Activated naive CD4-positive, alpha-beta T cell treated with anti-CD3 and anti-CD28 coated beads for 36 hours (primary cell): Measurements from ENCODE around the gene NBEA. TPM values are rescaled to one million over a fixed set of nuclear protein-coding genes. Genes with fewer than 3 reads are reported as not detected.

Source experiments
- CTCF ChIA-PET: fragments of 350-600 bp; sonication (Branson Sonifier 250); formaldehyde crosslinking; loops from one replicate; lab custom pipeline; 2021; ENCODE audit warnings: antibody characterized with exemption; lab: Charles Lee
- DNase-seq: peaks from one replicate; pipeline ENCODE4 v3.0.0-alpha.2; 2020
- H3K27ac Mint-ChIP-seq: one replicate; pipeline ENCODE4 v1.8.0; 2021; ENCODE audit warnings: mild to moderate bottlenecking, mixed read lengths
- H3K27me3 Mint-ChIP-seq: one replicate; pipeline ENCODE4 v1.8.0; 2021; ENCODE audit warnings: low read depth, mixed read lengths
- H3K36me3 Mint-ChIP-seq: one replicate; pipeline ENCODE4 v1.8.0; 2021; ENCODE audit warnings: low read depth, mixed read lengths
- H3K4me1 Mint-ChIP-seq: one replicate; pipeline ENCODE4 v1.8.0; 2021; ENCODE audit warnings: low read depth, mixed read lengths
- H3K4me3 Mint-ChIP-seq: one replicate; pipeline ENCODE4 v1.8.0; 2021; ENCODE audit warnings: mild to moderate bottlenecking, moderate library complexity, mixed read lengths
- H3K9me3 Mint-ChIP-seq: one replicate; pipeline ENCODE4 v1.8.0; 2021; ENCODE audit warnings: mixed read lengths
- intact Hi-C: fragments of 100-400 bp; cut with micrococcal nuclease; formaldehyde crosslinking; loops from one replicate; pipeline ENCODE4 v1.15.1; 2023
- total RNA-seq, 2 experiments: library from RNA; stranded (reverse); gene quantifications; one replicate each; pipeline ENCODE4 v1.2.3, GENCODE V29; 2021

The NBEA gene
- total RNA-seq, 2 experiments from 2014 or later: 0.26 to 0.67 TPM

- H3K4me1 Mint-ChIP-seq: no peaks in the 10 kb centered on the region
- no peak for DNase-seq
- no peaks in the 10 kb centered on the region for H3K36me3 Mint-ChIP-seq
- H3K9me3 Mint-ChIP-seq: no peaks in the 10 kb centered on the region
- H3K27me3 Mint-ChIP-seq: no peaks in the 10 kb centered on the region
- H3K27ac Mint-ChIP-seq: no peak overlapping the region
- CTCF ChIA-PET: no interaction called here
- intact Hi-C loops: no loop called here
- H3K4me3 Mint-ChIP-seq: no peak overlapping the region
Observed at GRCh38 chr13:35347679-35348205, 405.7 kb downstream of the NBEA start.

- CTCF ChIA-PET: no interaction called here
- Mint-ChIP-seq H3K4me3 (no peak overlapping the region), H3K4me1 (no peaks in the 10 kb centered on the region), H3K27ac (no peak overlapping the region), H3K36me3 (no peaks in the 10 kb centered on the region), H3K27me3 (no peaks in the 10 kb centered on the region), H3K9me3 (no peaks in the 10 kb centered on the region)
- DNase-seq: no peak
- intact Hi-C loops: no loop called here
Observed at GRCh38 chr13:35349052-35349451, 407.0 kb downstream of the NBEA start.

GRCh38 chr13:35349673-35350278, 407.7 kb downstream of the NBEA start:
- Mint-ChIP-seq H3K4me1 (no peaks in the 10 kb centered on the region), H3K4me3 (no peak overlapping the region), H3K9me3 (no peaks in the 10 kb centered on the region), H3K27ac (no peak overlapping the region), H3K36me3 (peaks cover 1% of the 10 kb centered on the region), H3K27me3 (no peaks in the 10 kb centered on the region)
- intact Hi-C loops: no loop called here
- no peak for DNase-seq
- CTCF ChIA-PET: no interaction called here

- H3K27ac Mint-ChIP-seq: no peak overlapping the region
Observed at GRCh38 chr13:35354285-35354684, 412.2 kb downstream of the NBEA start.

GRCh38 chr13:35354882-35355281, 412.8 kb downstream of the NBEA start:
- H3K4me3 Mint-ChIP-seq: no peak overlapping the region
- H3K27me3 Mint-ChIP-seq: no peaks in the 10 kb centered on the region
- no peak overlapping the region for H3K27ac Mint-ChIP-seq
- CTCF ChIA-PET: no interaction called here
- no peaks in the 10 kb centered on the region for H3K4me1 Mint-ChIP-seq
- no peak for DNase-seq
- H3K9me3 Mint-ChIP-seq: no peaks in the 10 kb centered on the region
- intact Hi-C loops: no loop called here
- peaks cover 4% of the 10 kb centered on the region for H3K36me3 Mint-ChIP-seq

More at GRCh38 chr13:35354285-35354684, 412.2 kb downstream of the NBEA start:
- H3K4me3 Mint-ChIP-seq: no peak overlapping the region
- H3K27me3 Mint-ChIP-seq: no peaks in the 10 kb centered on the region
- intact Hi-C loops: no loop called here
- no peak for DNase-seq
- CTCF ChIA-PET: no interaction called here
- H3K9me3 Mint-ChIP-seq: no peaks in the 10 kb centered on the region
- H3K4me1 Mint-ChIP-seq: no peaks in the 10 kb centered on the region
- peaks cover 4% of the 10 kb centered on the region for H3K36me3 Mint-ChIP-seq

- H3K9me3 Mint-ChIP-seq: no peaks in the 10 kb centered on the region
- no peak overlapping the region for H3K27ac Mint-ChIP-seq
- no peaks in the 10 kb centered on the region for H3K27me3 Mint-ChIP-seq
- peaks cover 4% of the 10 kb centered on the region for H3K36me3 Mint-ChIP-seq
- H3K4me3 Mint-ChIP-seq: no peak overlapping the region
- no peaks in the 10 kb centered on the region for H3K4me1 Mint-ChIP-seq
- CTCF ChIA-PET: no interaction called here
- no peak for DNase-seq
- intact Hi-C loops: no loop called here
Observed at GRCh38 chr13:35356572-35356971, 414.5 kb downstream of the NBEA start.

GRCh38 chr13:35365883-35366282, 423.8 kb downstream of the NBEA start:
- Mint-ChIP-seq H3K4me1 (no peaks in the 10 kb centered on the region), H3K4me3 (no peak overlapping the region), H3K27ac (no peak overlapping the region), H3K9me3 (peaks cover 7% of the 10 kb centered on the region), H3K36me3 (no peaks in the 10 kb centered on the region), H3K27me3 (no peaks in the 10 kb centered on the region)
- DNase-seq: no peak
- intact Hi-C loops: no loop called here
- CTCF ChIA-PET: interaction anchor here (0.6 kb wide), 1 partner anchor 792 kb away, joined by 5 read pairs; no protein-coding TSS in a partner anchor

GRCh38 chr13:35367586-35367985, 425.5 kb downstream of the NBEA start:
- Mint-ChIP-seq H3K4me1 (no peaks in the 10 kb centered on the region), H3K4me3 (no peak overlapping the region), H3K36me3 (peaks cover 3% of the 10 kb centered on the region), H3K9me3 (peaks cover 19% of the 10 kb centered on the region), H3K27ac (no peak overlapping the region), H3K27me3 (no peaks in the 10 kb centered on the region)
- intact Hi-C loops: no loop called here
- CTCF ChIA-PET: no interaction called here
- DNase-seq: no peak

GRCh38 chr13:35378939-35379338, 436.9 kb downstream of the NBEA start:
- CTCF ChIA-PET: interaction anchor here (0.7 kb wide), 1 partner anchor 177 kb away, joined by 3 read pairs; no protein-coding TSS in a partner anchor
- Mint-ChIP-seq H3K27me3 (no peaks in the 10 kb centered on the region), H3K4me1 (no peaks in the 10 kb centered on the region), H3K9me3 (no peaks in the 10 kb centered on the region), H3K4me3 (no peak overlapping the region), H3K36me3 (no peaks in the 10 kb centered on the region), H3K27ac (no peak overlapping the region)
- DNase-seq: no peak
- intact Hi-C loops: no loop called here

- Mint-ChIP-seq H3K9me3 (no peaks in the 10 kb centered on the region), H3K4me3 (no peak overlapping the region), H3K27ac (no peak overlapping the region), H3K4me1 (no peaks in the 10 kb centered on the region), H3K36me3 (no peaks in the 10 kb centered on the region), H3K27me3 (no peaks in the 10 kb centered on the region)
- intact Hi-C loops: no loop called here
- DNase-seq: no peak
- CTCF ChIA-PET: interaction anchor here (0.7 kb wide), 1 partner anchor 176 kb away, joined by 3 read pairs; no protein-coding TSS in a partner anchor
Observed at GRCh38 chr13:35379663-35380062, 437.6 kb downstream of the NBEA start.

- CTCF ChIA-PET: no interaction called here
- Mint-ChIP-seq H3K4me1 (no peaks in the 10 kb centered on the region), H3K36me3 (no peaks in the 10 kb centered on the region), H3K4me3 (no peak overlapping the region), H3K27ac (no peak overlapping the region), H3K9me3 (no peaks in the 10 kb centered on the region), H3K27me3 (no peaks in the 10 kb centered on the region)
- intact Hi-C loops: no loop called here
- no peak for DNase-seq
Observed at GRCh38 chr13:35387682-35388250, 445.7 kb downstream of the NBEA start.

- Mint-ChIP-seq H3K27ac (no peak overlapping the region), H3K36me3 (no peaks in the 10 kb centered on the region), H3K27me3 (no peaks in the 10 kb centered on the region), H3K4me1 (no peaks in the 10 kb centered on the region), H3K9me3 (no peaks in the 10 kb centered on the region), H3K4me3 (no peak overlapping the region)
- CTCF ChIA-PET: no interaction called here
- no peak for DNase-seq
- intact Hi-C loops: no loop called here
Observed at GRCh38 chr13:35388441-35389355, 446.6 kb downstream of the NBEA start.
